Liver (tissue), 9 donors: ENCODE data around the gene CLEC16A. TPM values are rescaled to one million over a fixed set of nuclear protein-coding genes. Genes with fewer than 3 reads are reported as not detected.

Source experiments
- DNase-seq: peaks from one replicate; pipeline ENCODE4 v3.0.0-alpha.2; 2017; ENCODE audit warnings: low spot score
- H3K27ac ChIP-seq, 2 donors: one replicate each; pipeline ENCODE4 v1.7.0; 2013; ENCODE audit warnings: inconsistent platforms in 2 of 2, low read length in 2 of 2, control low read depth in 1 of 2, low read depth in 1 of 2, mild to moderate bottlenecking in 1 of 2
- H3K27me3 ChIP-seq, 4 donors: one replicate each; pipeline versions ENCODE4 v1.6.1 to v1.7.0; 2013; ENCODE audit warnings: low read length in 3 of 4, inconsistent platforms in 1 of 4, mild to moderate bottlenecking in 1 of 4, moderate library complexity in 1 of 4; ENCODE audit not compliant: control insufficient read depth in 4 of 4, insufficient read depth in 4 of 4
- H3K36me3 ChIP-seq, 4 donors: one replicate each; pipeline versions ENCODE4 v1.6.1 to v1.7.0; 2013; ENCODE audit warnings: low read length in 3 of 4, mild to moderate bottlenecking in 3 of 4, low read depth in 1 of 4, moderate library complexity in 1 of 4; ENCODE audit not compliant: control insufficient read depth in 4 of 4, insufficient read depth in 3 of 4
- H3K4me1 ChIP-seq, 4 donors: one replicate each; pipeline versions ENCODE4 v1.6.1 to v1.7.0; 2013; ENCODE audit warnings: low read length in 3 of 4, mild to moderate bottlenecking in 3 of 4, moderate library complexity in 1 of 4; ENCODE audit not compliant: control insufficient read depth in 4 of 4, insufficient read depth in 4 of 4
- H3K4me3 ChIP-seq, 3 donors: one replicate each; pipeline versions ENCODE4 v1.6.1 to v1.7.0; 2013; ENCODE audit warnings: low read length in 3 of 3, control low read depth in 1 of 3, low read depth in 1 of 3, mild to moderate bottlenecking in 1 of 3
- H3K9ac ChIP-seq, 2 donors: one replicate each; pipeline ENCODE4 v1.7.0; 2013; ENCODE audit warnings: low read length in 2 of 2, mild to moderate bottlenecking in 2 of 2, moderate library complexity in 2 of 2, control low read depth in 1 of 2, low read depth in 1 of 2
- H3K9me3 ChIP-seq, 4 donors: one replicate each; pipeline versions ENCODE4 v1.6.1 to v1.7.0; 2013; ENCODE audit warnings: low read length in 3 of 4; ENCODE audit not compliant: control insufficient read depth in 4 of 4
- EGR1 ChIP-seq, 2 donors: IDR thresholded peaks; 2 replicates each; pipeline ENCODE4 v1.6.1; 2016 to 2018; ENCODE audit warnings: antibody characterized with exemption in 2 of 2, low read depth in 2 of 2
- FOXA1 ChIP-seq: IDR thresholded peaks from 2 replicates; pipeline ENCODE4 v1.6.1; 2016; ENCODE audit warnings: antibody characterized with exemption
- FOXA2 ChIP-seq: IDR thresholded peaks from 2 replicates; pipeline ENCODE4 v1.6.1; 2016; ENCODE audit warnings: antibody characterized with exemption
- GABPA ChIP-seq, 2 donors: IDR thresholded peaks in 1 of 2; conservative IDR thresholded peaks in 1 of 2; 2 replicates each; pipeline ENCODE4 v1.6.1; 2016; ENCODE audit warnings: antibody characterized with exemption in 2 of 2, mild to moderate bottlenecking in 1 of 2, moderate library complexity in 1 of 2
- HNF4A ChIP-seq, 2 donors: conservative IDR thresholded peaks; 2 replicates each; pipeline ENCODE4 v1.6.1; 2016; ENCODE audit warnings: antibody characterized with exemption in 2 of 2, mild to moderate bottlenecking in 2 of 2
- HNF4G ChIP-seq: IDR thresholded peaks from 2 replicates; pipeline ENCODE4 v1.6.1; 2016; ENCODE audit warnings: antibody characterized with exemption
- JUND ChIP-seq, 2 donors: IDR thresholded peaks; 2 replicates each; pipeline ENCODE4 v1.6.1; 2016; ENCODE audit warnings: antibody characterized with exemption in 2 of 2
- NR2F2 ChIP-seq: IDR thresholded peaks from 2 replicates; pipeline ENCODE4 v1.6.1; 2016; ENCODE audit warnings: antibody characterized with exemption
- RXRA ChIP-seq, 2 donors: IDR thresholded peaks; 2 replicates each; pipeline ENCODE4 v1.6.1; 2017 to 2018; ENCODE audit warnings: antibody characterized with exemption in 2 of 2, mild to moderate bottlenecking in 1 of 2
- TAF1 ChIP-seq: conservative IDR thresholded peaks from 2 replicates; pipeline ENCODE4 v1.6.1; 2016; ENCODE audit warnings: antibody characterized with exemption, mild to moderate bottlenecking
- YY1 ChIP-seq: IDR thresholded peaks from 2 replicates; pipeline ENCODE4 v1.6.1; 2016; ENCODE audit warnings: antibody characterized with exemption, mild to moderate bottlenecking
- WGBS: extraction: QIAGEN DNeasy Blood & Tissue Kit; methylation state at CpG from one replicate; pipeline ENCODE4 v1.1.7; 2013; 5-methylcytosine and 5-hydroxymethylcytosine counted together
- polyA plus RNA-seq, 2 donors: library from polyadenylated mRNA; stranded (reverse) in 1 of 2; unstranded in 1 of 2; fragments of 200-250 nt in 1 of 2; fragments of >200 nt in 1 of 2; fragmentation: Nextera tagmentation in 1 of 2; extraction: Ambion mirVana in 1 of 2; gene quantifications; one replicate each; pipeline versions ENCODE4 v1.2.1 to v1.2.3, GENCODE V29; 2013 to 2015
- total RNA-seq, 2 donors: library from RNA; depleted of rRNA; stranded (reverse); fragments of >200 nt; gene quantifications; one replicate each; pipeline ENCODE4 v1.2.3, GENCODE V29; 2014
- TF ChIP-seq, protein P1 (sequence below): IDR thresholded peaks from 2 replicates; pipeline ENCODE4 v1.6.1; 2016; ENCODE audit warnings: antibody characterized with exemption, mild to moderate bottlenecking
- TF ChIP-seq, protein P2 (sequence below): IDR thresholded peaks from 2 replicates; pipeline ENCODE4 v1.6.1; 2016; ENCODE audit warnings: antibody characterized with exemption
- TF ChIP-seq, protein P3 (sequence below): fragments of 150-350 bp; IDR thresholded peaks from 2 replicates; pipeline ENCODE4 v1.5.1; 2017; ENCODE audit warnings: improper control_type of control experiment, low read depth, low read length; ENCODE audit not compliant: missing input control
- TF ChIP-seq, protein P4 (sequence below): IDR thresholded peaks from 2 replicates; pipeline ENCODE4 v1.6.1; 2016; ENCODE audit warnings: antibody characterized with exemption
- TF ChIP-seq, protein P5 (sequence below): IDR thresholded peaks from 2 replicates; pipeline ENCODE4 v1.6.1; 2016; ENCODE audit warnings: antibody characterized with exemption
- donor health status: healthy.
- donor health status: healthy.
- donor health status: healthy.
- donor health status: healthy.
- donor health status: healthy.

Gene CLEC16A
- total and polyA plus RNA-seq, 4 donors, result 9.7 to 23.0 (median 17.4) TPM

DNA sequence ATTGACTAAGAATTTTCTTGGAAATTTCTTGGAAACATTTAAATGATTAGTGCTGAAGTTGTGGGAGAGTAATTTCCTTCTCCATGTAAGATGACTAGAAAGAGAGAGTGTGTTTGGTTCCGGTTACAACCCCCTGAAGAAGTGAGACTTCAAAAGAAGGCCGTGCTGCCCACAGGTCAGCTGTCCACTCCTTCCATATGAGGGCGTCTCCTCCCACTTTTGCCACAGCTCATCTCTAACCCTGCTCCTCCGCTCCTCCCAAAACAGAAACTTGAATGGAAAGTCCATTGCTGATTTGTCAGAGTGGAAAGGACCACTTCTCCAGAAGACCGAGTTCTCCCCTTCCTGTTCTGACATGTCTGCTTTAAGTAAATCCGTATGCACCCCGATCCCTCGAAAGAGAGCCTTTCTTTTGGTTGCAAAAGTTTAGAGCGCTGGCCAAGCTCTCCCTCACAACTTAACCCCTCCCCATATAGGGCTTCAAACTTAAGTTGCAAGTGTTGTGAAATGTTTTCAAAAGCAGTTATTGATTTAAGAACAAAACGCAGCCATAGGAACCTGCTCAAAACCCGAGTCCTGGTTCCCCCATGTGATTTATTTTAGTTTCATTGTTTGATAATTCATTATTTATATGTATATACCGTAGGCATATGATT is 182.2 kb downstream of the CLEC16A start:
- DNase-seq, result no peak
- 93% methylated on average over 12 of the region's 12 CpGs for WGBS
- H3K36me3 ChIP-seq, result peaks cover 6 to 18% (median 12%) of the 10 kb centered on the region in 4 donors

DNA sequence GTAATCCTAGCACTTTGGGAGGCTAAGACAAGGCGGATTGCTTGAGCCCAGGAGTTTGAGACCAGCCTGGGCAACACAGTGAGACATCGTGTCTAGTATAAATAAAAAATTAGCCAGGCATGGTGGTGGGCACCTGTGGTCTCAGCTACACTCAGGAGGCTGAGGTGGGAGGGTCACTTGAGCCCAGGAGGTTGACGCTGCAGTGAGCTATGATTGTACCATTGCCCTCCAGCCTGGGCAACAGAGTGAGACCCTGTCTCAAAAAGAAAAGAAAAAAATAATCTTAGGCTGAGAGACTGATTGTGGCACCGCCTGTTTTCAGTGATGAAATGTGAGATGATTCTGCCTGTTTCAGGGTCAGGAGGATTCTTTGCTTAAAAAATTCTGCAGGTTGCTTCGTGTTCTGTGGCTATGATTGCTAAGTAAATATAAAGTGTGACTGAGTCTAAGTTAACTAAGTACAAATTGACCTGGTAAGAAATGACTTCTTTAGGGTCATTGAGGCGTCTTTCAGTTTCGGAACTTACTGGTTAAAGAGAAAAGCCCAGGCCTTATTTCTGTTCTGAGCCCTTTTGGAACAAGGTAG is 183.3 kb downstream of the CLEC16A start:
- Histone ChIP-seq H3K4me1 (peaks cover 0 to 7% (median 2%) of the 10 kb centered on the region in 4 donors), H3K9me3 (no peaks in the 10 kb centered on the region)

More for the DNA sequence above, 182.2 kb downstream of the CLEC16A start:
- Histone ChIP-seq H3K9ac (no peak overlapping the region), H3K4me3 (no peak overlapping the region), H3K27me3 (no peaks in the 10 kb centered on the region), H3K27ac (no peak overlapping the region), H3K4me1 (peaks cover 0 to 7% (median 2%) of the 10 kb centered on the region in 4 donors), H3K9me3 (no peaks in the 10 kb centered on the region)
- no peak for TF ChIP-seq YY1
- TF ChIP-seq, protein P1, sequence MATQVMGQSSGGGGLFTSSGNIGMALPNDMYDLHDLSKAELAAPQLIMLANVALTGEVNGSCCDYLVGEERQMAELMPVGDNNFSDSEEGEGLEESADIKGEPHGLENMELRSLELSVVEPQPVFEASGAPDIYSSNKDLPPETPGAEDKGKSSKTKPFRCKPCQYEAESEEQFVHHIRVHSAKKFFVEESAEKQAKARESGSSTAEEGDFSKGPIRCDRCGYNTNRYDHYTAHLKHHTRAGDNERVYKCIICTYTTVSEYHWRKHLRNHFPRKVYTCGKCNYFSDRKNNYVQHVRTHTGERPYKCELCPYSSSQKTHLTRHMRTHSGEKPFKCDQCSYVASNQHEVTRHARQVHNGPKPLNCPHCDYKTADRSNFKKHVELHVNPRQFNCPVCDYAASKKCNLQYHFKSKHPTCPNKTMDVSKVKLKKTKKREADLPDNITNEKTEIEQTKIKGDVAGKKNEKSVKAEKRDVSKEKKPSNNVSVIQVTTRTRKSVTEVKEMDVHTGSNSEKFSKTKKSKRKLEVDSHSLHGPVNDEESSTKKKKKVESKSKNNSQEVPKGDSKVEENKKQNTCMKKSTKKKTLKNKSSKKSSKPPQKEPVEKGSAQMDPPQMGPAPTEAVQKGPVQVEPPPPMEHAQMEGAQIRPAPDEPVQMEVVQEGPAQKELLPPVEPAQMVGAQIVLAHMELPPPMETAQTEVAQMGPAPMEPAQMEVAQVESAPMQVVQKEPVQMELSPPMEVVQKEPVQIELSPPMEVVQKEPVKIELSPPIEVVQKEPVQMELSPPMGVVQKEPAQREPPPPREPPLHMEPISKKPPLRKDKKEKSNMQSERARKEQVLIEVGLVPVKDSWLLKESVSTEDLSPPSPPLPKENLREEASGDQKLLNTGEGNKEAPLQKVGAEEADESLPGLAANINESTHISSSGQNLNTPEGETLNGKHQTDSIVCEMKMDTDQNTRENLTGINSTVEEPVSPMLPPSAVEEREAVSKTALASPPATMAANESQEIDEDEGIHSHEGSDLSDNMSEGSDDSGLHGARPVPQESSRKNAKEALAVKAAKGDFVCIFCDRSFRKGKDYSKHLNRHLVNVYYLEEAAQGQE, result no peak
- TF ChIP-seq, protein P2, sequence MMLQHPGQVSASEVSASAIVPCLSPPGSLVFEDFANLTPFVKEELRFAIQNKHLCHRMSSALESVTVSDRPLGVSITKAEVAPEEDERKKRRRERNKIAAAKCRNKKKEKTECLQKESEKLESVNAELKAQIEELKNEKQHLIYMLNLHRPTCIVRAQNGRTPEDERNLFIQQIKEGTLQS, result no peak
- TF ChIP-seq, protein P3, sequence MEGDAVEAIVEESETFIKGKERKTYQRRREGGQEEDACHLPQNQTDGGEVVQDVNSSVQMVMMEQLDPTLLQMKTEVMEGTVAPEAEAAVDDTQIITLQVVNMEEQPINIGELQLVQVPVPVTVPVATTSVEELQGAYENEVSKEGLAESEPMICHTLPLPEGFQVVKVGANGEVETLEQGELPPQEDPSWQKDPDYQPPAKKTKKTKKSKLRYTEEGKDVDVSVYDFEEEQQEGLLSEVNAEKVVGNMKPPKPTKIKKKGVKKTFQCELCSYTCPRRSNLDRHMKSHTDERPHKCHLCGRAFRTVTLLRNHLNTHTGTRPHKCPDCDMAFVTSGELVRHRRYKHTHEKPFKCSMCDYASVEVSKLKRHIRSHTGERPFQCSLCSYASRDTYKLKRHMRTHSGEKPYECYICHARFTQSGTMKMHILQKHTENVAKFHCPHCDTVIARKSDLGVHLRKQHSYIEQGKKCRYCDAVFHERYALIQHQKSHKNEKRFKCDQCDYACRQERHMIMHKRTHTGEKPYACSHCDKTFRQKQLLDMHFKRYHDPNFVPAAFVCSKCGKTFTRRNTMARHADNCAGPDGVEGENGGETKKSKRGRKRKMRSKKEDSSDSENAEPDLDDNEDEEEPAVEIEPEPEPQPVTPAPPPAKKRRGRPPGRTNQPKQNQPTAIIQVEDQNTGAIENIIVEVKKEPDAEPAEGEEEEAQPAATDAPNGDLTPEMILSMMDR, result no peak
- TF ChIP-seq FOXA1, result no peak
- TF ChIP-seq HNF4G, result no peak
- no peak for TF ChIP-seq JUND (IDR thresholded peaks at IDR 0.05)
- no peak for TF ChIP-seq GABPA (IDR thresholded peaks at IDR 0.05 in 1 of 2, conservative IDR thresholded peaks at IDR 0.05 in 1 of 2)
- TF ChIP-seq HNF4A (conservative IDR thresholded peaks at IDR 0.05), result no peak
- TF ChIP-seq EGR1 (IDR thresholded peaks at IDR 0.05; ENCODE audit: low read depth in 2 of 2), result no peak
- no peak for TF ChIP-seq NR2F2

More for the DNA sequence above, 183.3 kb downstream of the CLEC16A start:
- Histone ChIP-seq H3K27ac (no peak overlapping the region), H3K27me3 (no peaks in the 10 kb centered on the region), H3K9ac (no peak overlapping the region), H3K36me3 (peaks cover 6 to 18% (median 12%) of the 10 kb centered on the region in 4 donors), H3K4me3 (no peak overlapping the region)
- no peak for DNase-seq
- 96% methylated on average over 7 of the region's 7 CpGs for WGBS
- TF ChIP-seq JUND (IDR thresholded peaks at IDR 0.05) (no peak), FOXA1 (no peak), HNF4G (no peak), EGR1 (IDR thresholded peaks at IDR 0.05; ENCODE audit: low read depth in 2 of 2) (no peak), RXRA (IDR thresholded peaks at IDR 0.05) (no peak), YY1 (no peak), GABPA (IDR thresholded peaks at IDR 0.05 in 1 of 2, conservative IDR thresholded peaks at IDR 0.05 in 1 of 2) (no peak), FOXA2 (no peak), TAF1 (no peak)
- TF ChIP-seq, protein P4, sequence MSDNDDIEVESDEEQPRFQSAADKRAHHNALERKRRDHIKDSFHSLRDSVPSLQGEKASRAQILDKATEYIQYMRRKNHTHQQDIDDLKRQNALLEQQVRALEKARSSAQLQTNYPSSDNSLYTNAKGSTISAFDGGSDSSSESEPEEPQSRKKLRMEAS, result no peak
- TF ChIP-seq, protein P5, sequence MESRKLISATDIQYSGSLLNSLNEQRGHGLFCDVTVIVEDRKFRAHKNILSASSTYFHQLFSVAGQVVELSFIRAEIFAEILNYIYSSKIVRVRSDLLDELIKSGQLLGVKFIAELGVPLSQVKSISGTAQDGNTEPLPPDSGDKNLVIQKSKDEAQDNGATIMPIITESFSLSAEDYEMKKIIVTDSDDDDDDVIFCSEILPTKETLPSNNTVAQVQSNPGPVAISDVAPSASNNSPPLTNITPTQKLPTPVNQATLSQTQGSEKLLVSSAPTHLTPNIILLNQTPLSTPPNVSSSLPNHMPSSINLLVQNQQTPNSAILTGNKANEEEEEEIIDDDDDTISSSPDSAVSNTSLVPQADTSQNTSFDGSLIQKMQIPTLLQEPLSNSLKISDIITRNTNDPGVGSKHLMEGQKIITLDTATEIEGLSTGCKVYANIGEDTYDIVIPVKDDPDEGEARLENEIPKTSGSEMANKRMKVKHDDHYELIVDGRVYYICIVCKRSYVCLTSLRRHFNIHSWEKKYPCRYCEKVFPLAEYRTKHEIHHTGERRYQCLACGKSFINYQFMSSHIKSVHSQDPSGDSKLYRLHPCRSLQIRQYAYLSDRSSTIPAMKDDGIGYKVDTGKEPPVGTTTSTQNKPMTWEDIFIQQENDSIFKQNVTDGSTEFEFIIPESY, result no peak
- TF ChIP-seq, protein P1, result no peak
